ENCODE data around the gene TRAPPC5.

TRAPPC5 gene

DNA sequence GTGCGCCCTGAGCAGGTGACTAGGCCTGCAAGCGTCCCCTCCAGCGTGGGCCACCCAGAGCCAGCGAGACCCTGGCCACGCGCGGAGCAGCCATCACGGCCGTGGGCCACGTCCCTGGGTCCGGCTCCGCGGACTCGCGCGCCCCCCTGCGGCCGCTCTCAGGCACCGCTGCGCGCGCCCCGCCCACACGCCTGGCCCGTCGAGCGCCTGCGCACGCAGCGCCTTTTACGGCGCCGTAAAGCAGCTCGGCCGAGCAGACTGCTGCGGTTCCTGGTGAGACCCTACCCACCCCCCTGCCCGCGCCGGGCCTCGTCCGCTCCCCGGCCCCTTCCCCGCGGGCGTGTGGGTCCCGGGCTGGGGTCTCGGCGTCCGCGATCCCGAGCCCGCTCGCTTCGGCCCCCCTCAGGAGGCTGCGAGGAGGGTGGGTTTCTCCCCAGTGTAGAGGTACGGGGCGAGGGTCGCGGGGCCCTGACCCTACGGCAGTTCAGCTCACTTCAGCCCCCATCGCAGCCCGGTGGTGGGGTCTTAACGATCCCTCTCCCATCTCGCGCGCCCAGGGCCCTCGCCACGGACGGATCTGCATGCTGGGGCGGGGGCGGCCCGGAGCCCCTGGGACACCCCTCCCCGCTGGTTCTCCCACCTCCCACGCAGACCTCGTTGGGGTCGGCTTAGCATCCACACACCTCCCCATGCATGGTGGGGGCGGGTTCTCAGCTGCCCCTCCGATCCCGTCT, at the start of gene TRAPPC5:
TRAPPC5 (plus strand) TSS at position 228 of the 734 bp plus-strand sequence. CDS start 1,421 bp downstream, outside the sequence.
- peaks cover 73% of the 10 kb centered on the region for H3K4me1 Mint-ChIP-seq
- DNase-seq (peak; percentile 87 to 90), ATAC-seq (peak; percentile 28)
- peak within 1 kb of the TSS; percentile 95 to 99 for H3K4me3 Mint-ChIP-seq
- H3K9me3 Mint-ChIP-seq, result no peaks in the 10 kb centered on the region
- peak within 1 kb of the TSS; percentile 97 to 99 for H3K27ac Mint-ChIP-seq
- H3K27me3 Mint-ChIP-seq, result peaks cover 28% of the 10 kb centered on the region

DNA sequence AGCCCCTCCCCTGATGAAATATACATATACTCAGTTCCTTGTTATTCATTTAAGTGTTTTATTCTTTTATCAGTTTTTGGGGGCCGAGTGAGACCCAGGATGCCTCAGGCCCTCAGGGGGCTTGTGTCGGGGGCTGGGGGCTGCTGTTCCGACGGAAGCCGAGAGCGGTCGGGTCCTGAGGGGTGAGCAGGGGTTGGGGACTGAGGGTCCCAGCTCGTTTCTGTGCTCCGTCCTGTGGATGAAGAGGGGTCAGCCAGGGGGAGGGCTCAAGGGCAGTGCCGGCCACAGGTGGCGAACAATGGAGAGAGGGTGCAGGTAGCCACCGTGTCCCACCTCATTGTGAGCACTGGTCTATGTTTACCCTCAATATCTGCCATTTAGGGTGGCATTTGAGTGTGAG, 49.1 kb upstream of the TRAPPC5 start:
- Mint-ChIP-seq H3K27ac (no peak overlapping the region), H3K9me3 (no peaks in the 10 kb centered on the region), H3K27me3 (no peaks in the 10 kb centered on the region), H3K4me3 (no peak overlapping the region), H3K4me1 (peaks cover 89% of the 10 kb centered on the region)
- ATAC-seq (no peak), DNase-seq (no peak)

DNA sequence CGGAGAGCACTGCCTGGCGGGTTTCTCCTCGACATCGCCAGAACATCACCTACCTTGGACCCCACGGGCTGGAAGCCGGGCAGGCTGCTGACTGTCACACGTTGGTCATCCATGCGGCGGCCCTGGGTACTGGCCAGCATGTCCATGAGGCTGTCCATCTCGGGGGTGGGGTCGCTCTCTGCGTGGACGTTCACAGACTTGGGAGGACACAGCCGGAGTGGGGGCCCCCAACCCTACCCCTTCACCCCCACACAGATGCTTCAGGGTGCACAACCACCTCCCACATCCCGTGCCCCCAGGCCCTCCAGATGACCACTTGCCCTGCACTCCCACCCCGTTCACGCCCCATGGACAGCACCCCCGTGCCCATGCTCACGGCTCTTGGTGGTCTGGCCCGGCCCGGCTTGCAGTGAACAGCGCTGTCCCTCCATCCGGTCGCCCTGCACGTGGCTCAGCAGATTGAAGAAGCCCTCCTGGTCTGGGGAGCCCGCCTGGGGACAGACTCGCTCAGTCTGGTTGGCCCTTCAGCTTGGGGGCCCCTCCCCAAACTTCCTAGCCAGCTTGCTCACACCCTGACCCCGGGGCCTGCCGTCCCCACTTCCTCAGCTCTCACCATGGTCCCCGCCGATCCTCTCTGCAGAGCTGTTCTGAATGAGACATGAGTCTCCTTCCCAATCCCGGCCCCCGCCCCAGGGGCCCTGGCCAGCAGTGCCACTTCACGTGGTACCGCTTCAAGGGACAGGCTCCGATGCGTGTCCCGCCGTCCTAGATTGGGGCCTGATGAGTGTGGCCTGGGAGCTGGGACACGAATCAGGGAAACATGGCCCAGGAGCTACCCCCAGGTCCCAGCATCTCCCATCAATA, 48.1 kb upstream of the TRAPPC5 start:
- DNase-seq (no peak), ATAC-seq (no peak)
- H3K9me3 Mint-ChIP-seq, result no peaks in the 10 kb centered on the region
- no peak overlapping the region for H3K4me3 Mint-ChIP-seq
- no peaks in the 10 kb centered on the region for H3K27me3 Mint-ChIP-seq
- peaks cover 88% of the 10 kb centered on the region for H3K4me1 Mint-ChIP-seq
- peak overlapping the region in 1 of 2 donors; percentile 92 for H3K27ac Mint-ChIP-seq

DNA sequence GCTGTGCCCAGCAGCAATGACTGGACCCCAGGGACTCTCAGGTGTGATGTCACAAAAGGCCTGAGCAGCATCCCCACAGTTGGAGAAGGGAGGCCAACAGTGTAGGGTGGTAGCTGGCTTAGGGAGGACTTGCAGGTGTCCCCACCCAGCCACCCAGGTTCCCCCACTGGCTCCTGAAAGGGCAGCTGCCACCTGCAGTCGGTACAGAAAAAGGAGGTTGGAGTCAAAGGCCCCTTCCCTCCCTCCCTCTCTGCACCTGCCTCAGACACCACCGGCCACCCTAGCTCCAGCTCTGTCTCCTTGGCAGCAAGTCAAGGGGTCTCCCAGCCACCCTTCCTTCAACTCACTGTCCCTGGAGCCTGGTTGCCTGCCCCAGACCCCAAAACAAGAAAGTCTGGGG, 46.9 kb upstream of the TRAPPC5 start, which contains the start of gene PCP2:
PCP2 (minus strand) TSS at position 22 of the 400 bp plus-strand sequence. CDS start 262 bp downstream, outside the sequence.
- Mint-ChIP-seq H3K4me1 (peaks cover 88% of the 10 kb centered on the region), H3K9me3 (no peaks in the 10 kb centered on the region), H3K4me3 (no peak within 1 kb of the TSS), H3K27ac (peak within 1 kb of the TSS in 1 of 2 donors; percentile 92), H3K27me3 (no peaks in the 10 kb centered on the region)
- no peak for DNase-seq
- no peak for ATAC-seq

DNA sequence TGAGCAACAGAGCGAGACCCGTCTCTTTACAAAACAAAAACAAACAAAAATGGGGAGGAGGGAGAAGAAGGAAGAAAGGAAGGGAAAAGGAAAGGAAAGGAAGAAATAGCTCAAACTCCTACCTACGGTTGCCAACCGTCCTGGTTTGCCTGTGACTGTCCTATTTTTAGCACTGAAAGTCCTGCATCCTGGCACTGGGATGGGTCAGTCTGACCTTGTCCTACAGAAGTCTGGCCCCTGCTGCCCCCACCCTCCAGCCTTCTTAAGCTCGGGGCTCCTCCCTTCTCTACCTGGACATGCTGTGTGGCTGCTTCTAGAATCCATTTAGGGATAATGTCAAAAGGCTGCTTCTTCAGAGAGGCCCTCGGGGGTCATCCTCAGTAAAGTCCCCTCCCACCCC, 45.0 kb upstream of the TRAPPC5 start:
- H3K4me3 Mint-ChIP-seq, result peak overlapping the region in 1 of 2 donors; percentile 28
- H3K27me3 Mint-ChIP-seq, result no peaks in the 10 kb centered on the region
- peaks cover 6 to 9% of the 10 kb centered on the region in 2 donors for H3K9me3 Mint-ChIP-seq
- H3K27ac Mint-ChIP-seq, result no peak overlapping the region
- no peak for DNase-seq
- H3K4me1 Mint-ChIP-seq, result peaks cover 85% of the 10 kb centered on the region
- no peak for ATAC-seq

DNA sequence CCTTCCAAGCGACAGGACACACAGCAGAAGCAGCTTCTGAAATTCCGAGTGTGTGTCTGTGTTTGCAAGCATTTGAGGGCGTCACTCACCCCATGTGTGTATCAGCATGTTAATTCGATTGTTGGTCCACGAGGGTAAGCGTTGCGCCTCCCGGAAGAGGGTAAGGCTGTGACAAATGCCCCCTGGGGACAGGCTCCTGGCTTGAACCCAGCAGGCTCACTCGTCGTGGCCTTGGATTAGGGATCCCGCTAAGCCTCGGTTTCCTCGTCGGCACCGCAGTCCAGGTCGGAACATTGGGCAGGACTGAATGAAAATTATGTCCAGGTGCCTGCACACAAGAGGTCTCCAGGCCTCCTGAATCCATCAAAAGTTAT, 44.3 kb upstream of the TRAPPC5 start:
- Mint-ChIP-seq H3K4me3 (peak overlapping the region; percentile 90 to 93), H3K27ac (peak overlapping the region; percentile 63 to 98), H3K4me1 (peaks cover 79% of the 10 kb centered on the region), H3K27me3 (no peaks in the 10 kb centered on the region), H3K9me3 (peaks cover 6 to 9% of the 10 kb centered on the region in 2 donors)
- ATAC-seq (no peak), DNase-seq (no peak)

DNA sequence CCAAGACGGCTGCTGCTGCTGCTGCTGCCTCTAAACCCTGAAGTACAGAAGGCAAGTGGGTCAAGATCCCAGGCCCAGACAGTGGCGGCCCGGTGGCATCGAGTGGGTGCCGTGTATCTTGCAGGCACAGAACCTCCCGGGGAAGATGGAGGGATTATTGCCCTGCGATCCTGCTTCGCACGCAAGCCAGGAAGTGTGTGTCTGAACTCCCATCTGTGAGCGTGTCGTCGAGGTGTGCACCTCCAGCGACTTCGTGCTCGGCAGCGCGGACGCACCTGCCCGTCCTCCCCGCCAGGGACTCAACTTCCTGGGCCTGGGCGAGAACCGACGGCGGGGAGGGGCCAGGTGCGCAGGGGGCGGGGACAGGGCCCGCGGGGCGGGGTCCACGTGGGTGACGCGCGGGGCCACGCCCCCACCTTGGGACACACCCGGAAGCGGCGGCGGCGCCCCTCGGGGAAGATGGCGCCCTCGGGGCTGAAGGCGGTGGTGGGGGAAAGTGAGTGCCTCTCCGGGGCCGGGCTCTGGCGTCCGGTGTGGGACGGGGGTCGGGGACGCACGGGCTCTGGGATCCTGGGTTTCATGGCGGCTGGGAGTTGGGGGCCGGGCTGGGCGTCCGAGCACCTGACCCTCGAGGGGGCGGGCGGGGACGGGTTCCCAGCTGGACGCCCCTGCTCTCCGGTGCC, 43.8 kb upstream of the TRAPPC5 start, which contains the start of gene STXBP2:
STXBP2 (plus strand) TSS at position 420 of the 683 bp plus-strand sequence; CDS start at position 460, 40 bp downstream.
- peak within 1 kb of the TSS; percentile 90 to 93 for H3K4me3 Mint-ChIP-seq
- peaks cover 74% of the 10 kb centered on the region for H3K4me1 Mint-ChIP-seq
- ATAC-seq (peak; percentile 94), DNase-seq (peak; percentile 91 to 93)
- no peaks in the 10 kb centered on the region for H3K27me3 Mint-ChIP-seq
- peaks cover 6 to 9% of the 10 kb centered on the region in 2 donors for H3K9me3 Mint-ChIP-seq
- peak within 1 kb of the TSS; percentile 98 to 99 for H3K27ac Mint-ChIP-seq

DNA sequence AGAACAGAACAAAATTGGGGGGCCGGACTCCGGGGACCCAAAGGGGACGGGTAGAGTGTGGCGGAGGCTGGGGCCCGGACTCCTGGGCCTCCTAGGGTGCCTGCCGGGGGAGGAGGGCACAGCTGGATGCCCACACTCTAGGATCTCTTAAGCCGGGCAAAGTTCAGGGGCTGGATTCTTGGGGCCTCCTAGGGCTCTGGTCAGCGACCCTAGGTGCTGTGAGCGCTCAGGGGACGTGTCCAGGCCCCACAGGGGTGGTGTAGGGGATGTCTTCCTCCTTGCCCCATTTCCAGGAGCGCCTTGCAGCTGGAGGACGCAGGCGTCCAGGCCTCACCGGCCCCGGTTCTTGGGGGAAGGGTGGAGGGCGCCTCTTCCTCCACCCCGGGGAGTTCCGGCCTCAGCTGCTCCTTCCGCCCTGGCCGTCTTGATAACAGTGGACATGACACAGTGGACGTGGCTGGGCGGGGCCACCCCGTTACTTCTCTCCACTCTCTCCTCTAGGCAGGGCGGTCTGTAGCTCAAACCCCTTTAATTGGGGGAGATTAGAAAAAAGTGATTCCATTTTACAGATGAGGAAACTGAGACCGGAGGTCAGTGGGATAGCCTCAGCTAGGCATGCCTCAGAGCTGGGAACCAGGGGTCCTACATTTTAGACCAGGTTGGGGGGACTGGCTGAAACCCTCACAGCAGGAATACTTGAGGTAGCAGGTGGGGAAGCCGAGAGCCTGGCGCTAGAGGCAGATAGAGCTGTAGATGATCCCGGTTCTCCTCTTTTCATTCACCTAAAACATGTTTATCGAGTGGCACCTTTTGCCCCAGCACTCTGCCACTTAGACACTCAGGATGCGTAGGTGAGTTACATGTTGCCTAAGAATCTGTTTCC, 43.0 kb upstream of the TRAPPC5 start:
- Mint-ChIP-seq H3K27ac (peak overlapping the region; percentile 98 to 99), H3K9me3 (peaks cover 6 to 9% of the 10 kb centered on the region in 2 donors), H3K27me3 (no peaks in the 10 kb centered on the region), H3K4me1 (peaks cover 69% of the 10 kb centered on the region), H3K4me3 (peak overlapping the region; percentile 90 to 93)
- ATAC-seq (peak; percentile 50), DNase-seq (peak in 1 of 2 donors; percentile 35)

DNA sequence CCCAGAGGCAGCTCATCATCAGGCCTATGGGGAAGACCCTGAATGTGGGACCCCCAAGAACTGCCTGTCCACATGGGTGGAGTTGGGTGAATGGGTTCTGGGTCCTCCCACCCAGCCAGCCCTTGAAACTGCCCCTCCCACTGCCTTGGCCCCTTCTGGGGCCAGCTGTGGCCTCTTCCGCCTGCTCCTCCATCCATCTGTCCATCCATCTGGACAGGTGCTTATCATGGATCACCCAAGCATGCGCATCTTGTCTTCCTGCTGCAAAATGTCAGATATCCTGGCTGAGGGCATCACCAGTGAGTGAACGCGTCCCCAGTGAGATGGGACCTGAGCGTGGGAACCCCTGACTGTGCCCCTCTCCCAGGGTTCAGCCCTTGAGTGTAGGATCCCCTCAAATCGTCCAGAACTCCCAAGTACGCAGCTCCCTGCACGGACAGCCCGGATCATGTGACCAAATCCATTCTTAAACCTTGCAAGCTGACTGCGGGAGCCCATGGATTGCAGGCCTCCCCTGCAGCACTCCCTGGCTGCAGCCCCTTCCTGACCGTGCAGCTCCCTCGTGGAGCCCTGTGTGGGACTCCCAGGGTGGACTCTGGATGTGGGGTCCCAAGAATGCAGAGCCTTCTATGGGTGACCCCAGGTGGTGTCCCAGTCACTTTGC, 41.7 kb upstream of the TRAPPC5 start:
- ATAC-seq (no peak), DNase-seq (no peak)
- Mint-ChIP-seq H3K9me3 (peaks cover 6 to 9% of the 10 kb centered on the region in 2 donors), H3K27ac (peak overlapping the region in 1 of 2 donors; percentile 19), H3K4me1 (peaks cover 61% of the 10 kb centered on the region), H3K4me3 (peak overlapping the region in 1 of 2 donors; percentile 30), H3K27me3 (no peaks in the 10 kb centered on the region)

DNA sequence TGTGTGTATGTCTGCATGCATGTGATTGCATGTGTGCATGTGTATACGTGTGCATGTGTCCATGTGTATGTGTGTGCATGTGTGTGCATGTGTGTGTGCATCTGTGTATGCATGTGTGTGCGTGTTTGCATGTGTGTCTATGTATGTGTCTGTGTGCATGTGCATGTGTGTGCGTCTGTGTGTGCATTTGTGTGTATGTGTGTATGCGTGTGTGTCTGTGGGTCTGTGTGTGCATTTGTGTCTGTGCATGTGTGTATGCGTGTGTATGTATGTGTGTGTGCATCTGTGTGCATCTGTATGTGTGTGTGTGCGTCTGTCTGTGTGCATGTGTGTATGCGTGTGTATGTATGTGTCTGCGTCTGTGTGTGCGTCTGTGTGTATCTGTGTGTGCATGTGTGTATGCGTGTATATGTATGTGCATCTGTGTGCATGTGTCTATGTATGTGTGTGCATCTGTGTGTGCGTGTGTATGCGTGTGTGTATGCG, 40.7 kb upstream of the TRAPPC5 start:
- Mint-ChIP-seq H3K27ac (no peak overlapping the region), H3K4me1 (peaks cover 57% of the 10 kb centered on the region), H3K4me3 (no peak overlapping the region), H3K27me3 (no peaks in the 10 kb centered on the region), H3K9me3 (peaks cover 6 to 9% of the 10 kb centered on the region in 2 donors)
- DNase-seq, result no peak
- no peak for ATAC-seq

DNA sequence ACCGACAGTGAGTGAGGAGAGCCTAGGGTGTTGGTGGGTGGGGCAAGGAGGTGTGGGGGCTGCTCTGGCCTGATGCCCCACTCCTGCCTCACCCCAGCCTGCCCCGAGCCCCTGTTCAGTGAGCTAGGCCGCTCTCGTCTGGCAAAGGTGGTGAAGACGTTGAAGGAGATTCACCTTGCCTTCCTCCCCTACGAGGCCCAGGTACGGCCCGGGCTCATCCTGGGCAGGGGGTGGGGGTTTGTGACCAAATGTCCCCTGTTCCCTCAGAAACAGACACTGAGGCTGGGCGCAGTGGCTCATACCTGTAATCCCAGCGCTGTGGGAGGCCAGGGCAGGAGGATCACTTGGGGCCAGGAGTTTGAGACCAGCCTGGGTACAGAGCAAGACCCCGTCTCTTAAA, 39.8 kb upstream of the TRAPPC5 start:
- Mint-ChIP-seq H3K4me3 (no peak overlapping the region), H3K27me3 (no peaks in the 10 kb centered on the region), H3K27ac (no peak overlapping the region), H3K4me1 (peaks cover 48% of the 10 kb centered on the region), H3K9me3 (peaks cover 6 to 9% of the 10 kb centered on the region in 2 donors)
- DNase-seq (no peak), ATAC-seq (no peak)

DNA sequence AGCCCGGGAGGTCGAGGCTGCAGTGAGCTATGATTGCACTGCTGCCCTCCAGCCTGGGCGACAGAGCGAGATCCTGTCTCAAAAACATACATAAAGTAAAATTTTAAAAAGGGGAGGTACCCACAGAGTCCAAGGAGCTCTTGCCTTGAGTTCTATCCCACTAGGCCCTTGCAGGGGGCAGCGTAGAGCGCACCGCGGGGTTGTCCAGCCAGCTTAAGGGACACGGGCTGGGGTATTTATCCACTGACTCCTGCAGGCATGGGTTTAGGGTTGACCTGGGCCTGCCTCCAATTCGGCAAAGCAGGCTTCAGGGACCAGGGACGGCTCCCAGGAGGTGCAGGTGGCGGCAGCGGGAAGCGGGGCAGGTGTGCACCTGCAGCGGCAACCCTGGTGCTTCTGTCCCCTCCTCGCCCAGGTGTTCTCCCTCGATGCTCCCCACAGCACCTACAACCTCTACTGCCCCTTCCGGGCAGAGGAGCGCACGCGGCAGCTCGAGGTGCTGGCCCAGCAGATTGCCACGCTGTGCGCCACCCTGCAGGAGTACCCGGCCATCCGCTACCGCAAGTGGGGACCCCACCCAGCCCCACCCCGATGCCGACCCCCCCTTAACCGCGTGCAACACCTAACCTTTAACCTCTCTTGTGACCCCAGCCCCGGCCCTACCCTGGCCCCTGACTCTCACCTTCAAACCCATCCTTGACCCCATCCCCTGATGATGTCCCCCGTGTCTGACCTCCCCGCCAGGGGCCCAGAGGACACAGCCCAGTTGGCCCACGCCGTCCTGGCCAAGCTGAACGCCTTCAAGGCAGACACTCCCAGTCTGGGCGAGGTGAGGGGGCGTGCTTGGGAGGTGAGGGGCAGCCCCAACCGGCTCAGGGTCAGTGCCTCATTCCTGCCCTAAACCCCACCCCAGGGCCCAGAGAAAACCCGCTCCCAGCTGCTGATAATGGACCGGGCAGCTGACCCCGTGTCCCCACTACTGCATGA, 39.0 kb upstream of the TRAPPC5 start:
- Mint-ChIP-seq H3K9me3 (peaks cover 6 to 9% of the 10 kb centered on the region in 2 donors), H3K4me1 (peaks cover 40% of the 10 kb centered on the region), H3K27ac (no peak overlapping the region), H3K4me3 (no peak overlapping the region), H3K27me3 (no peaks in the 10 kb centered on the region)
- no peak for ATAC-seq
- DNase-seq, result no peak

Measured in stimulated activated naive CD8-positive, alpha-beta T cell treated with anti-CD3 and anti-CD28 coated beads, Interleukin-15, amount 100 ng/mL, for 72 hours (primary cell).